ENCODE measurements around the gene KIAA1755.

The KIAA1755 gene

DNA sequence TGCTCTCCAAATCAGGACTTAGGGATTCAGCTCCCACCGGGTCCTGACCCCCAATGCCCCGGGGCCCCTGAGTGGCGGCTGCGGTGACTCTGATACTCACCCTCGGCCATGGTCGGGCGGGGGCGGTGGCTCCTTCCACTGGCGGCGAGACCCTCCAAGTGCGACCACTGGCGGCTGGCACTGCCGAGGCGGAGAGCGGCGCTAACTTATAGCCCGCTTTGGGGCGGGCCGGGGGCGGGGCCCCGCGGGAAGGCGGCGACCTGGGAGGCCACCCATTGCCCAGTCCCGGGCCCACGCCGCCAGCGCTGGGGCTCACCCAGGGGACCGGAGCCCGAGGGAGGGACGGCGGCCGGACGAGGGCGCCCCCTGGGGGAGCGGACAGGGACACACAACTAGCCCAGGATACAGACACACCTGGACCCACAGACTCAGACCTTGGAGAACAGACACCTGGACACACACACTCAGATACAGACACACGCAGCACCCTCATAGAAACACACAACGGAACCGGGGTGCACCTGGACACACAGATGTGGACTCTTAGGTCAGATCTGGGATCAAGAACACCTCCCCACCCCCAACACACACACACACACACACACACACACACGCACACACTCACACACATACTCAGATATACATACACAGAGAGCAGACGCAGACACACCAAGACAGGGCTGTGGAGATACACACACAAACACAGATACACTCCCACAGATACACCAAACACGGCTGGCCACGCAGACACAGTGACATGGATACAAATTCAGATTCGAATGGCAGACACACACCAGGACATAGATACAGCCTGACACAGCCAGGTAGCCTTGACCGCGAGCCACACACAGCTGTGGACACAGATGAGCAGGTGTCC, 95.2 kb downstream of the KIAA1755 start, which contains the start of gene TGM2:
Gene TGM2 (minus strand): TSS at position 182 of the 877 bp plus-strand sequence. CDS start 72 bp downstream, at position 110.
- H3K27me3 ChIP-seq (ENCODE audit: control insufficient read depth, insufficient read depth, low read length) = no peaks in the 10 kb centered on the region
- TF ChIP-seq, protein P1, sequence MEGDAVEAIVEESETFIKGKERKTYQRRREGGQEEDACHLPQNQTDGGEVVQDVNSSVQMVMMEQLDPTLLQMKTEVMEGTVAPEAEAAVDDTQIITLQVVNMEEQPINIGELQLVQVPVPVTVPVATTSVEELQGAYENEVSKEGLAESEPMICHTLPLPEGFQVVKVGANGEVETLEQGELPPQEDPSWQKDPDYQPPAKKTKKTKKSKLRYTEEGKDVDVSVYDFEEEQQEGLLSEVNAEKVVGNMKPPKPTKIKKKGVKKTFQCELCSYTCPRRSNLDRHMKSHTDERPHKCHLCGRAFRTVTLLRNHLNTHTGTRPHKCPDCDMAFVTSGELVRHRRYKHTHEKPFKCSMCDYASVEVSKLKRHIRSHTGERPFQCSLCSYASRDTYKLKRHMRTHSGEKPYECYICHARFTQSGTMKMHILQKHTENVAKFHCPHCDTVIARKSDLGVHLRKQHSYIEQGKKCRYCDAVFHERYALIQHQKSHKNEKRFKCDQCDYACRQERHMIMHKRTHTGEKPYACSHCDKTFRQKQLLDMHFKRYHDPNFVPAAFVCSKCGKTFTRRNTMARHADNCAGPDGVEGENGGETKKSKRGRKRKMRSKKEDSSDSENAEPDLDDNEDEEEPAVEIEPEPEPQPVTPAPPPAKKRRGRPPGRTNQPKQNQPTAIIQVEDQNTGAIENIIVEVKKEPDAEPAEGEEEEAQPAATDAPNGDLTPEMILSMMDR (IDR thresholded peaks at IDR 0.05) = peak; percentile 95
- peak within 1 kb of the TSS; percentile 67 for H2AFZ ChIP-seq
- H3K4me2 ChIP-seq (ENCODE audit: low read length) = peak within 1 kb of the TSS; percentile 46
- H3K9ac ChIP-seq = no peak within 1 kb of the TSS
- H3K4me1 ChIP-seq = peaks cover 3% of the 10 kb centered on the region
- no peaks in the 10 kb centered on the region for H3K36me3 ChIP-seq (ENCODE audit: control insufficient read depth, insufficient read depth, low read length)
- no peaks in the 10 kb centered on the region for H3K9me3 ChIP-seq (ENCODE audit: control insufficient read depth, low read length)
- H3K4me3 ChIP-seq (ENCODE audit: low read depth, low read length) = no peak within 1 kb of the TSS
- no peaks in the 10 kb centered on the region for H3K79me2 ChIP-seq
- H3K27ac ChIP-seq = peak within 1 kb of the TSS; percentile 6

DNA sequence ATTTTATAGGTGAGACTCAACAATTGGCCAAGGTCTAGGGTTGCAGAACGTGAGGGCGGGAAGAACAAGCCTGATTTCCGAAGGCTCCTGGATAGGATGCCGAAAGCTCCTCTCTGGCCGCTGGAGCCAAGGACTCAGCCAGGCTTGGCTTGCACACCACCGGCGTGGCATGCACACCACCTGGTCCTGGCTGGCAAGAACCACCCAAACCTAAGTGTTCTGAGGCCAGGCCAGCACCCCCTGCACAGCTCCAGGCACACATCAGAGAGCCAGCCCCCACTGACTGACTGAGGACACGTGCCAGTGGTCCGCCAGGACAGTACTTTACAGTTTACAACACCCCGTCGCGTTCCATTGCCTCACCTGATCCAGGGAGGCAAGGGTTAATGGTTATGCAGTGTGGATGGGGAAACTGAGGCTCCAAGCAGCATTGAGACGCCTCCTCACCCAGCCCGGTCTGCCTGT, 95.9 kb downstream of the KIAA1755 start:
- H3K36me3 ChIP-seq (ENCODE audit: control insufficient read depth, insufficient read depth, low read length) = no peaks in the 10 kb centered on the region
- H3K4me2 ChIP-seq (ENCODE audit: low read length) = peak overlapping the region; percentile 46
- H3K4me3 ChIP-seq (ENCODE audit: low read depth, low read length) = no peak overlapping the region
- peak overlapping the region; percentile 67 for H2AFZ ChIP-seq
- no peak overlapping the region for H3K9ac ChIP-seq
- no peaks in the 10 kb centered on the region for H3K27me3 ChIP-seq (ENCODE audit: control insufficient read depth, insufficient read depth, low read length)
- peaks cover 3% of the 10 kb centered on the region for H3K4me1 ChIP-seq
- H3K79me2 ChIP-seq = no peaks in the 10 kb centered on the region
- peak overlapping the region; percentile 6 for H3K27ac ChIP-seq
- TF ChIP-seq, protein P1 (IDR thresholded peaks at IDR 0.05) = no peak
- no peaks in the 10 kb centered on the region for H3K9me3 ChIP-seq (ENCODE audit: control insufficient read depth, low read length)

DNA sequence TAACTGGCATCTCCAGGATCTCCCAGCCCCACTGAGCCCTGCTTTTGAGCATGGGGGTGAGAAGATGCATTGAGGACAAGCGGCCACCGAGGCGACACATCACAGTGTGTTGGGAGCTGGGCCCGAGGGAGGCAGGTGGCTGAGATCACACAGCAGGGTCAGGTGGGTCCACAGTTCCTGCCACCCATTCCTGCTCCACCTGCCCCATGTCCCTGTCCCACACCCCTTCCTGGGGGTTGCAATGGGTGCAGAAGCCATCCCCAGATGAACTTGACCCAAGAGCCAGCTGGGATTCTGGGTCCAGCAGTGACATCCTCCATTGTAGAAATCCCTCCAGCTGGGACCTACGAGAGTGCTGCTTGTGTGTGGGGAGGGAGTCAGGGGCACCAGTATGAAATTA, 96.5 kb downstream of the KIAA1755 start:
- peaks cover 3% of the 10 kb centered on the region for H3K4me1 ChIP-seq
- no peak overlapping the region for H3K4me3 ChIP-seq (ENCODE audit: low read depth, low read length)
- H3K9me3 ChIP-seq (ENCODE audit: control insufficient read depth, low read length) = no peaks in the 10 kb centered on the region
- no peaks in the 10 kb centered on the region for H3K27me3 ChIP-seq (ENCODE audit: control insufficient read depth, insufficient read depth, low read length)
- H3K4me2 ChIP-seq (ENCODE audit: low read length) = no peak overlapping the region
- no peaks in the 10 kb centered on the region for H3K36me3 ChIP-seq (ENCODE audit: control insufficient read depth, insufficient read depth, low read length)
- H3K9ac ChIP-seq = no peak overlapping the region
- H3K79me2 ChIP-seq = no peaks in the 10 kb centered on the region
- H3K27ac ChIP-seq = no peak overlapping the region
- TF ChIP-seq, protein P1 (IDR thresholded peaks at IDR 0.05) = no peak
- H2AFZ ChIP-seq = no peak overlapping the region

DNA sequence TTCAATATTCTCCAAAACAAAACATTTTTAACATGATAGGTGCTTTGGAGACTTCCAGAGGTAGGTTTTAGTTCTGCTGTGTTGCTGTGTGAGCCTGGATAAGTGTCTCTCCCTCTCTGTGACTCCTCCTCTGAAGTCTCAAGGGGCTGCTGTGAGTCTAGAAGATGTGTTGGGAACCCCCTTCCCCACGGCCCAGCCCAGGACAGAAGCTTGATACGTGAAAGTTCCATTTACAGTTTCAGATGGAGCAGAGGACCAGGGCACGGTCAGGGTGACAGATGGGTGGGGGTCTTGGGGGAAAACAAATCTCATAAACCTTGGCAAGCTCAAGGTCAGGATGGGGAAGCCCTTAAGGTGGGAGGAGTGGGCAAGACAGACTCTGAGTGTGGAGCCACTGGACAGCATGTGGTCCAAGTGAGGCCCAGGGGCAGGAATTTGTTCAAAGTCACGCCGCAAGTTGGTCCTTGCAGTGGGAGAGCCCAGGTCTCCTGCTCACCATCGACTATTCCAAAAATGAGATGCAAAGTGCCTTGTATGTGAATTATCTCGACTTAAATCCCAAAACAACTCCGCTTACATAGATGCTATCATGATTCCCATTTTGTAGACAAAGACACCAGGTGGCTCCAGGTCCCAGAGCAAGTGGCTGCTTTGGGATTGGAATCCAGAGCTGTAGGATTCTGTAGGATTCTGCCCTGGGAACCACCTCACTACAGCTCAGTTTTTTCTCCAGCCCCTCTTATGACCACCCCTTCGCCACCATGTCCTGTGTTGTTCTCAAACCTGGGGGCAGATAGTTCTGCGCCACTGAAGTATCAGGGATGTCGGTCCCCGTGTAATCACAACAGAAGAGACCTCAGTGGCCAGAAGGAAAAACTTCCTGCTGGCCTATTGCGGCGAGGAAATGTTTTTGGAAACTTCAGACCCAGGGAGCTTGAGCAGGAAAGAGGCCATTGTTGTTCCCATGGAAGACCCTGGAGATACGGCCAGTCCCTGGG, 97.4 kb downstream of the KIAA1755 start:
- peaks cover 3% of the 10 kb centered on the region for H3K4me1 ChIP-seq
- H3K9me3 ChIP-seq (ENCODE audit: control insufficient read depth, low read length) = no peaks in the 10 kb centered on the region
- TF ChIP-seq, protein P1 (IDR thresholded peaks at IDR 0.05) = no peak
- H3K79me2 ChIP-seq = no peaks in the 10 kb centered on the region
- H3K36me3 ChIP-seq (ENCODE audit: control insufficient read depth, insufficient read depth, low read length) = no peaks in the 10 kb centered on the region
- no peak overlapping the region for H3K4me2 ChIP-seq (ENCODE audit: low read length)
- no peak overlapping the region for H3K27ac ChIP-seq
- H3K27me3 ChIP-seq (ENCODE audit: control insufficient read depth, insufficient read depth, low read length) = no peaks in the 10 kb centered on the region
- no peak overlapping the region for H3K9ac ChIP-seq
- H2AFZ ChIP-seq = no peak overlapping the region
- no peak overlapping the region for H3K4me3 ChIP-seq (ENCODE audit: low read depth, low read length)
